Measurements from ENCODE around the gene TOMM5.

TOMM5 gene

DNA sequence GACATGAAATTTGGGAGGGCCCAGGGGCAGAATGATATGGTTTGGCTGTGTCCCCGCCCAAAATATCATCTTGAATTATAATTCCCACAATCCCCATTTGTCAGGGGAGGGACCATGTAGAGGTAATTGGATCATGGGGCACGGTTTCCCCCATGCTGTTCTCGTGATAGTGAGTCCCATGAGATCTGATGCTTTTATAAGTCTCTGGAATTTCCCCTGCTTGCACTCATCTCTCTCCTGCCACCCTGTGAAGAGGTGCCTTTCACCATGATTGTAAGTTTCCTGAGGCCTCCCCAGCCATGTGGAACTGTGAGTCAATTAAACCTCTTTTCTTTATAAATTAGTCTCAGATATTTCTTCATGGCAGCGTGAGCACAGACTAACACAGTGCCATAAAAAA is 27.5 kb downstream of the TOMM5 start:
- in situ Hi-C loops (cut with MboI; ENCODE audit: low sequenced_read_pairs) = no loop called here

DNA sequence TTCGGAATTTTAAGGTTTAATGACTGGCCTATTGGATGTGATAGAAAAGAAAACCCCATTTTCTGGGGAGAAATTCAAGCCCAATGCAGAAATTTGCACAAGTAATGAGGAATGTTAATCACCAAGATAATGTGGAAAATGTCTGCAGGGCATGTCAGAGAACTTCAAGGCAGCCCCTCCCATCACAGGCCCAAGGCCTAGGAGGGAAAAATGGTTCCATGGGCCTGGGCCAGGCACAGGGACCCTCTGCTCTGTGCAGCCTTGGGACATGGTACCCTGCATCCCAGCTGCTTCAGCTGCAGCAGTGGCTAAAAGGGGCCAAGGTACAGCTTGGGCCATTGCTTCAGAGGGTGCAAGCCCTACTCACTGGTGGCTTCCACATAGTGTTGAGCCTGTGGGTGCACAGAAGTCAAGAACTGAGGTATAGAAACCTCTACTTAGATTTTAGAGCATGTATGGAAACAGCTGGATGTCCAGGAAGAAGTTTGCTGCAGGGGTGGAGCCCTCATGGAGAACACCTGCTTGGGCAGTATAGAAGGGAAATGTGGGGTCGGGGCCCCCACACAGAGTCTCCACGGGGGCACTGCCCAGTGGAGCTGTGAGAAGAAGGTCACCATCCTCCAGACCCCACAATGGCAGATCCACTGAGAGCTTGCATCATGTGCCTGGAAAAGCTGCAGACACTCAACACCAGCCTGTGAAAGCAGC is 28.4 kb downstream of the TOMM5 start:
- in situ Hi-C loops (cut with MboI; ENCODE audit: low sequenced_read_pairs) = no loop called here

DNA sequence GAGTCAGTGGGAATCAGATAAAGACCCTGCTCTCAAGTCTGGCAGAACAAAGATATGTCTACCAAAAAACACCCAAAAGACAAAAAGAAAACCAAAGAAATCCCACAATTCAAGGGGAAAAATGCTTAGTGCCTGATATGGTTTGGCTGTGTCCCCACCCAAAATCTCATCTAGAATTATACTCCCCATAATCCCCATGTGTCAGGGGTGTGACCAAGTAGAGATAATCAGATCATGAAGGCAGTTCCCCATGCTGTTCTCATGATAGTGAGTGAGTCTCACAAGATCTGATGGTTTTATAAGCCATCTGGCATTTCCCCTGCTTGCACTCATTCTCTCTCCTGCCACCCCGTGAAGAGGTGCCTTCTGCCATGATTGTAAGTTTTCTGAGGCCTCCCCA is 29.6 kb downstream of the TOMM5 start:
- in situ Hi-C loops (cut with MboI; ENCODE audit: low sequenced_read_pairs) = no loop called here

DNA sequence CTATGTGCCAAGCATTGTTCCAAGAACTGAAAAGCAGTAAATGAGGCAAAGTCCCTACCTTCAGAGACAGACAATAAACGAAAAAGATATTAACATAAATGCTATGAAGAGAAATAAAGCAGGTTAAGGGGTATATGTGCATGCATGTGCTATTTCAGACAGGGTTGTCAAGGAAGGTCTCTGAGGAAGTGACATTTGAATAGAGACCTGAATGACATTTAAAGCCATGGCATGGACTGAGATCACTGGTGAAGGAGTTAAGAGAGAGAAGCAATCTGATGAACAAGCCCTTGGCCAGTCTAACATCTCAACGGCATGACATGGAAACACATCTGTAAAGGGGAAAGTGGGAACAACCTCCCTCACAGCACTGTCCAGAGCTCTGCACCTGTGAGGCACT is 30.7 kb downstream of the TOMM5 start:
- in situ Hi-C loops (cut with MboI; ENCODE audit: low sequenced_read_pairs) = no loop called here

DNA sequence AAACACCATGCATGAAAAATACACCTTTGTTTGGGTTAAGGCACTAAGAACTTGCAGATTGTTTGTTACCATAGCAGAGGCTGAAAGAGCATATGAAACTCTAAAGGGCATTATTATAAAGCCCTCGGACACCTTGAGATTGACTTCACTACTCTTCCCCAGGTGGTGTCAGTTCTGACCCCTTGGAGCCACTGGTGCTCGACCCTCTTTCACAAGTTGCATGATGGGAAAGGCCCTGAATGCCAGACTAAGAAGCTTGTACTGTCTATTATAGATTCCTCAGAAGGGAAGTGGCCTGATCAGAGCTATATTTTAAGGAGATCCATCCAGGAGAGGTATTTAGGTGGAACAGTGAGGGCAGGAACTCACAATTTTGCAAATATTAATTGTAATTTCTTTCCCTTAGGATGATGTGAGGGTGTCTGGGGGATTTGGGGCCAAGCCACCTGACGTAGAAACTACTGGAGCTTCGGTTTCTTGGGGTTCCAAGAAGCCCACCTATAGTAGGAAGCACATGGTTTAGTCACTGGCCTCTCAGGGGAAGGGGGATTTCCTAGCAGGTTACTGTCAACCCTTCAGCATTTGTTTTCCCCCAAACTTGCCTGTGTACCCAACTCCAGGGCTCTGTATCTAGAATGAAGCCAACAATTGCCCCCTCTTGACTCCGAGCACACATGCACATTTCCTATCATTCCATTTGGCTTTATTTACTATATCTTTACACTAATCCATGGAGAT is 32.4 kb downstream of the TOMM5 start:
- in situ Hi-C loops (cut with MboI; ENCODE audit: low sequenced_read_pairs) = no loop called here

DNA sequence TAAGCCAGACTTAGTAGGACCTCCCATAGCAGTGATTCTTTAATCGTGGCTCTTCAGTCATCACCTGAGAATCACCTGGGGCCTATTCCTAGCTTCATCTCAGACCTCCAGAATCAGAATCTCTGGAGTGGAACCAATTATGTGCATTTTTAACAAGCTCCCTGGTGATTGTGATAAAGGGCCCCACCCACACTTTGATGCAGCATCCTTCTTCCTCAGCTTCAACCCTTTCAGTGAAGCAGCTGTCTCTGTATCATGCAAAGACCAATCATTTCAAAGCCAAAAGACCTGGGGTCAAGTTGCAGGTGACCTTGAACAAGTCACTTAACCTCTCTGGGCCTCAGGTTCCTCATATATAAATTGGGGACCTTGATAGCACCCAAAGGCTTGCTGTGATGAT is 33.3 kb downstream of the TOMM5 start:
- in situ Hi-C loops (cut with MboI; ENCODE audit: low sequenced_read_pairs) = no loop called here

DNA sequence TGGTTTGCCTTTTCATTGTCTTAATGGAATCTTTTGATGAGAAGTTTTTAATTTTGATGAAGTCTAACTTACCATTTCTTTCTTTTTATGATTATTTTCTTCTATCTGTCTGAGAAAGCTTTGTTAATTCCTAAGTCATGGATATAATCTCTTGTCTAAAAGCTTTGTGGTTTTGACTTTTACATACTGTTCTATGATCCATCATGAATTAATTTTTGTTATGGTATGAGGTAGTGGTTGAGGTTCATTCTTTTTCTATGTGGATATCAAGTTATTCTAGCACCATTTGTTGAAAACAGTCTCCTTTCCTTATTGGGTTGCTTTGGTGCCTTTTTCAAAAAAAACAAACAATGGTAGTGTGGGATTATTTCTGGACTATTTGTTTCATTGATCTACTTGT is 36.6 kb downstream of the TOMM5 start:
- in situ Hi-C loops (cut with MboI; ENCODE audit: low sequenced_read_pairs) = no loop called here

DNA sequence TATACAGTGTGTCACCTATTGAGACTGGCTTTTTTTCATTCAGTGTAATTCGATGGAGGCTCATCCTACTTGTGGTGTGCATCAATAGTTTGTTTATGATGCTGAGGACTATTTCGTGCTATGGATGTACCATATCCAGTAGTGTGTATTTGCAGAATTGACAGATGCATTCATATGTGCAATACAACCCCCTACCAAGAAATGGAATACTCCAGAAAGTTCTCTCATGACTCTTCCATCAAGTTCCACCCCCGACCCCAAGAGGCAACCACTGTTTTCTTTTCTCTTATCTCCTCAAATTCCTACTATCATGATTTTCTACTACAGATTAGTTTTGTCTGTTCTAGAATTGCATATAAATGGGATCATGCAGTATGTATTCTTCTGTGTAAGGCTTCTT is 38.1 kb downstream of the TOMM5 start:
- in situ Hi-C loops (cut with MboI; ENCODE audit: low sequenced_read_pairs) = no loop called here

DNA sequence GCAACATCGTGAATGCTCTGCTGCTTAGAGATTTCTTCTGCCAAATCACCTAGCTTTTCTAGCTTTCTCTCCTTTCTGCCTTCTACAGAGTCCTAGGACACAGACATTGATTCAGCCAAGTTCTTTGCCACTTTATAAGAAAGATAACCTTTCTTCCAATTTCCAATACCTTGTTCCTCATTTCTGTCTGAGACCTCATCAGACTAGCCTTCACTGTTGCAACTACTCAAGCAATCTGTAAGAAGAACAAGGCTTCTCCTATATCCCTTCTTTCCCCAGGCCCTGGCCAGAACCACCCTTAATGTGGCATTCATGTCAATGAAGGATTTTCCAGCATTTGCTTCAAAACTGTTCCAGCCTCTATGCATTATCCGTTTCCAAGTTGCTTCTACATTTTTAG is 40.5 kb downstream of the TOMM5 start:
- in situ Hi-C loops (cut with MboI; ENCODE audit: low sequenced_read_pairs) = no loop called here

DNA sequence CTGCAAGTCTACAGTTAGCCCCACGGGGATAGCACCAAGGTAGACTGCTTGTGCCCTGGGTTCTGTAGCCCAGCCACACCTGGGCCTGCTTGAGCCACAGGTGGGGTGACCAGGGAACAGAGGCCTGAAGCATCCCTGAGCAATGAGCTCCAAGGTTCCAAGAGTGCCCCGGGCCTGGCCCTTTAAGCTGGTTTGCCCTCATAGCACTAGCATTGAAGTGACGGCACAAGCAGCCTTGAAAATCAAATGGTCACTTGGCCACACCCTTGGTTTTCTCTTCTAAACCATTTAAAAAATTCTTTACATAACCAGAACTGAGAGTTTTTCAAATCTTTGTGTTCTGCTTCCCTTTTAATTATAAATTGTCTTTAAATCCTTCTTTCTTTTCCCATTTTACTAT is 40.9 kb downstream of the TOMM5 start:
- in situ Hi-C loops (cut with MboI; ENCODE audit: low sequenced_read_pairs) = no loop called here

DNA sequence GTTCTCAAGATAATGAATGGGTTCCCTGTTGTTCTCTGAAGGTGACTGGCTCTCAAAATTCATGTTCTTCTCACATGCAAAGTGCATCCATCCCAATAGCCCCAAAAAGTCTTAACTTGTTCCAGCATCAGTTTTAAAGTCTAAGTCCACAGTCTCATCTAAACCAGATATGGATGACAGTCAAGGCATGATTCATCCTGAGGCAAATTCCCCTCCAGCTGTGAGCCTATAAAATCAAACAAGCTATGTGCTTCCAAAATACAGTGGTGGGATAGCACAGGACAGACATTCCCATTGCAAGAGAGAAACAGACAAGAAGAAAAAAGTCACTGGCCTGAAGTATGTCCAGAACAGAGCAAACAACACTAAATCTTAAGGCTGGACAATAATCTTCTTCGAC is 41.6 kb downstream of the TOMM5 start:
- in situ Hi-C loops (cut with MboI; ENCODE audit: low sequenced_read_pairs) = no loop called here

DNA sequence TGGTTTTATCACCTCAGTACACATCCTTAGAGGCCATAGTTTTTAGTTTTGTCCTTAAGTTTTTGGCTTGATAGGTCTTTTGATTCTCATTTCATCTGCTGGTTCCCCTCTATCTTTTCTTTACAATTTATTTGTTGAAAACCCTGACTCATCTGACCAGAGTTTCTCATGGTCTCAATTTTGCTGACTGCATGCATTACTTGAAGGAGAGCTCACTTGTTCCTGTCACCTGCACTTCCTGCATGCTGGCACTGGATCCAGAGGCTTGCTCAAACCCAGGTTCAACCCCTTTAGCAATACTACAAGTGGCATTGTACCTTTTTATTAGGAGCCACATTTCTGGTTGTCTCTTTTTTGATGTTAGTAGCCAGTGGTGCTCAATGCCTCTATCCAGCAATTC is 42.9 kb downstream of the TOMM5 start:
- in situ Hi-C loops (cut with MboI; ENCODE audit: low sequenced_read_pairs) = no loop called here

DNA sequence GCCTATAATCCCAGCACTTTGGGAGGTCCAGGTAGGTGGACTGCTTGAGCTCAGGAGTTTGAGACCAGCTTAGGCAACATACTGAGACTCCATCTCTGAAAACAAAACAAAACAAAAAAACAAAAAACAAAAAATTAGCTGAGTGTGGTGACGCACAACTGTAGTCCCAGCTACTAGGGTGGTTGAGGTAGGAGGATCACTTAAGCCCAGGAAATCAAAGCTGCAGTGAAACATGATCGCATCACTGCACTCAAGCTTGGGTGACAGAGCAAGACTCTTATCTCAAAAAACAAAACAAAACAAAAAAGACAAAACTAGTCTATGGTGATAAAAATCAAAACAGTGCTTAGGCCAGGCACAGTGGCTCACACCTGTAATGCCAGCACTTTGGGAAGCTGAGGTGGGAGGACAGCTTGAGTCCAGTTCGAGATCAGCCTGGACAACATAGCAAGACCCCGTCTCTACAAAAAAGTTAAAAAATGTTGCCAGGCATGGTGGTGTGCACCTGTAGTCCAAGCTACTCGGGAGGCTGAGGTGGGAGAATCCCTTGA is 45.0 kb downstream of the TOMM5 start:
- in situ Hi-C loops (cut with MboI; ENCODE audit: low sequenced_read_pairs) = no loop called here

DNA sequence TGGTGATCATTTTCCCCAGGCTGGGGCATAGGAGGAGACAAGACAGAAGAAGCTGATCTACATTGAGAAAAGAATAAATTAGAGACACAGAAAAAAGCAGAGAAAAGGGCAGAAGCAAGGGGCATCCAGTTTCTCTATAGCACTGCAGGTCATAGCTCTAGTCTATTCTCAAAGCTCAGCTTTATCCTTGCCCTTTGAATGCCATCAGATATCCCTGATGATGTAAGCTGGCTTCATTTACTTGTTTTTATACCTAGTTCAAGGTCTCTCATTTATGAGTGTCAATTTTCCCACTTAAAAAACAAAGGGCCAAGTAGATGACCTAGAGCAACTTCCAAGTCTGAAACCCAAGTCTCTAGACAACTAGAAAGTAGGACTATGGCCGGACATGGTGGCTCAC is 48.9 kb downstream of the TOMM5 start:
- in situ Hi-C loops (cut with MboI; ENCODE audit: low sequenced_read_pairs) = no loop called here

DNA sequence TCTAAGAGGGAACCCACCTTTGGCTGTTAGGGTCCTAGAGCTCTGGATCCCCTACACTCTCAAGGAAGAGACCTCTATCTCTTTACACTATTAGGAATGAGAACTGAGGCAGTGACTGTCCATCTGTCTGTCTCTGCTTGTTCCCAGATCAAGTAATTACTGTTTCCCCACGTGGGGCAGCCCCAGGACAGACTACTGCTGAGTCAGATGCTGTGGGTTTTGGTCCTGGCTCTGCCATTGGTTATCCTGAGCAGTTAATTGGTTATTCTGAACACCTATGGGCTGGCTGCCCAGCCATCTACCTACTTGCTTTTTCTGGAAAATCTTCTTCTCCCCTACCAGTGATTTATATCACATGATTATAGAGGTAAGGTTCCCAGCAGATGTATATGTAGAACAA is 49.5 kb downstream of the TOMM5 start:
- in situ Hi-C loops (cut with MboI; ENCODE audit: low sequenced_read_pairs) = no loop called here

DNA sequence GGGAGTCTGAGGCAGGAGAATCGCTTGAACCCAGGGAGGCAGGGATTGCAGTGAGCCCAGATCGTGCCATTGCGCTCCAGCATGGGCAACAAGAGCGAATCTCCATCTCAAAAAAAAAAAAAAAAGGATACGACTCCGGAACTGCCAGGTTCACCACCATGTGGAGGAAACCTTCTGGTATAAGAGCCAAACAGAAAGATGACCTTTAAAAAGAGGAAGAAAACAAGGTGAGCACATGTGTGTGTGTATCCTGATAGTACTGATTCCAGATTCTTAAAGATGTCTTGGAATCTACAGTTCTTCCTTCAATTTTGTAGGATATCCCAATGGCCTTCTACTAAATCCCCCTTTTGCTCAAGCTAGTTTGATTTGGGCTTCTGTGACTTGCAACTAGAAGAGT is 49.9 kb downstream of the TOMM5 start:
- in situ Hi-C loops (cut with MboI; ENCODE audit: low sequenced_read_pairs) = no loop called here

DNA sequence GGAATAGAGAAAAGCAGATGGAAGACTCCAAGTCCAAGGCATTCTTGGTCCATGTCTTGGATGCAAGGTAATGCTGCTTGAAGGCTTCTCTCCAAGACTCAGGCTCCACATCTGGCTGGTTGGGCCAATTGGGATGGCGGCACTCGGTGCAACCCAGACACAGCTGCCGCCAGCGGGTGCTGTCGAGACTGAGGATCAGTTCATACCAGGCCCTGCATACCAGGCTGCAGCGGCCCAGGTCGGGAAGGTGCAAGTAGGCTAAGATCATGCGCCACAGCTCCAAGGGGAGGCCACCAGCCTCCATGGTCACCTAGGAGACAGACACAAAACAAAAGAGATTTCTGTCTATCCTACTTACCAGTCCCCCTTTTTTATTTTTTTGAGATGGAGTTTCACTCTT is 50.9 kb downstream of the TOMM5 start:
- in situ Hi-C loops (cut with MboI; ENCODE audit: low sequenced_read_pairs) = no loop called here

DNA sequence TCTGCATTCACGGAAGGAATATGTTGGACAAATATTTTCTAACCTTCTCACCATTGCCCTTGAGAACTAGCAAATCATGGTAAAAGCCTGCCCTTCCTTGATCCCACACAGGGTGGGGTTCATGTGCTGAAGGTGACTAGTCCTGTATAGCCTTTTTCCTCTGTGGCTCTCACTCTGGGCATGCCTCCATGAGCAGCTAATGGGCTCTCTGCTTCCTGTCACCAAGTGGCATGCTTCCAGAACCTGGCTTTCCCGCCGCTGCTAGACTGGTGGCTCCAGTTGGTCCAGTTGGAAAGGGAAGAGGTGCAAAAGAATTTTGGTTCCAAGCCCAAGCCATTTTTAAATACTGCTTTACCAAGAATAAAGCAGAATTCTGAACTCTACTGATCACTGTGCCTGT is 51.8 kb downstream of the TOMM5 start:
- in situ Hi-C loops (cut with MboI; ENCODE audit: low sequenced_read_pairs) = no loop called here

DNA sequence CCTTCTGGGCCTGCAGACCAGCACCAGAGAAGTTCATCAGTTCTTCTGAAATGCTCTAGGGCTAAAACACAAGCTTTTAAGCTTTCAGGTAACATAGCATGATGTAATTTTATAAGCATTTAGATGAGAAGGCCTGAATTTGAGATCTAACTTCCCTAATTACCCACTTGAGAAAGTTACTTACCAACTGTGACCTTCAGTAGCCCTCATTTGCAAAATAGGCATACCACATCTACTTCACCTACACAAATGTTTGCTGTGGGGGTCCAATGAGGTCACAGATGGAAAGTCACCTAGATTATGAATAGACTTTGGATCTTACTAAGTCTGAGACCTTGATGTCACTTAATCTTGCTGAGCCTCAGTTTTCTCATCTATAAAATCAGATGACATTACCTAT is 52.8 kb downstream of the TOMM5 start:
- in situ Hi-C loops (cut with MboI; ENCODE audit: low sequenced_read_pairs) = no loop called here
